HepG2 (cell line): ENCODE measurements around the gene TM4SF1. TPM values are rescaled to one million over a fixed set of nuclear protein-coding genes. Genes with fewer than 3 reads are reported as not detected.
A peak's percentile ranks its signal among the peaks of the same experiment; 100 is the strongest.

Source experiments
- AGO1 ChIP-seq: fragments of 200-400 bp; formaldehyde crosslinking; IDR thresholded peaks from 2 replicates; pipeline ENCODE4 v1.6.1; 2017; ENCODE audit warnings: mild to moderate bottlenecking, low read depth, low read length, moderate library complexity; ENCODE audit not compliant: poor library complexity, severe bottlenecking
- CENPX ChIP-seq: sonication (generic); formaldehyde crosslinking; IDR thresholded peaks from 2 replicates; pipeline ENCODE4 v1.9.0; 2021; ENCODE audit warnings: mild to moderate bottlenecking, missing genetic modification reagents, moderate library complexity
- E2F5 ChIP-seq: sonication (generic); formaldehyde crosslinking; conservative IDR thresholded peaks from 2 replicates; pipeline ENCODE4 v1.4.0; 2020; ENCODE audit warnings: missing genetic modification reagents
- GATAD2A ChIP-seq: IDR thresholded peaks from 2 replicates; pipeline ENCODE4 v1.6.1; 2016
- SMARCC2 ChIP-seq: fragments of 450-650 bp; IDR thresholded peaks from 2 replicates; pipeline ENCODE4 v1.6.1; 2017; ENCODE audit warnings: antibody characterized with exemption, mild to moderate bottlenecking
- ZBTB49 ChIP-seq: sonication (generic); formaldehyde crosslinking; IDR thresholded peaks from 2 replicates; pipeline ENCODE4 v1.4.0; 2020; ENCODE audit warnings: missing genetic modification reagents, borderline replicate concordance
- ZFYVE20 ChIP-seq: sonication (generic); formaldehyde crosslinking; IDR thresholded peaks from 2 replicates; pipeline ENCODE4 v1.8.0; 2023; ENCODE audit warnings: low read depth, mild to moderate bottlenecking, moderate library complexity, missing genetic modification reagents, borderline replicate concordance
- ZNF264 ChIP-seq: sonication (generic); formaldehyde crosslinking; IDR thresholded peaks from 2 replicates; pipeline ENCODE4 v1.4.0; 2020; ENCODE audit warnings: missing genetic modification reagents
- ZNF451 ChIP-seq: sonication (generic); formaldehyde crosslinking; IDR thresholded peaks from 2 replicates; pipeline ENCODE4 v1.5.0; 2020; ENCODE audit warnings: mild to moderate bottlenecking, missing genetic modification reagents
- ZNF512B ChIP-seq: sonication (generic); formaldehyde crosslinking; IDR thresholded peaks from 2 replicates; pipeline ENCODE4 v1.5.1; 2020; ENCODE audit warnings: missing genetic modification reagents, mild to moderate bottlenecking, borderline replicate concordance
- ZNF709 ChIP-seq: sonication (generic); formaldehyde crosslinking; IDR thresholded peaks from 2 replicates; pipeline ENCODE4 v1.5.0; 2020; ENCODE audit warnings: mild to moderate bottlenecking, missing genetic modification reagents
- ZNF720 ChIP-seq: sonication (generic); formaldehyde crosslinking; IDR thresholded peaks from 2 replicates; pipeline ENCODE4 v1.4.0; 2020; ENCODE audit warnings: missing genetic modification reagents
- polyA plus RNA-seq, 8 experiments: library from polyadenylated mRNA; depleted of rRNA in 3 of 8; stranded (reverse) in 7 of 8; unstranded in 1 of 8; fragments of >200 nt; fragmentation: Illumina TruSeq in 4 of 8; extraction: Trizol in 4 of 8; gene quantifications; 2 replicates each; pipeline versions ENCODE4 v1.2.1 to v1.2.3, GENCODE V29; 2011 to 2016; ENCODE audit warnings: low read depth in 4 of 8, missing spikeins in 1 of 8, mixed read lengths in 1 of 8; ENCODE audit not compliant: insufficient read depth in 1 of 8
- total RNA-seq, 5 experiments: library from RNA; depleted of rRNA; stranded (reverse); fragments of >200 nt; fragmentation: Illumina TruSeq; extraction: Trizol; gene quantifications; 2 replicates each; pipeline ENCODE4 v1.2.3, GENCODE V29; 2016; ENCODE audit warnings: low read depth in 1 of 5
- TF ChIP-seq, protein P1 (sequence below): sonication (generic); formaldehyde crosslinking; IDR thresholded peaks from 2 replicates; pipeline ENCODE4 v1.4.0; 2020; ENCODE audit warnings: missing genetic modification reagents, low read depth, mild to moderate bottlenecking, borderline replicate concordance
- TF ChIP-seq, protein P2 (sequence below): sonication (generic); formaldehyde crosslinking; IDR thresholded peaks from 2 replicates; pipeline ENCODE4 v1.5.0; 2020; ENCODE audit warnings: mild to moderate bottlenecking, missing genetic modification reagents
- TF ChIP-seq, protein P3 (sequence below): sonication (generic); formaldehyde crosslinking; IDR thresholded peaks from 2 replicates; pipeline ENCODE4 v1.5.1; 2020; ENCODE audit warnings: missing genetic modification reagents, mild to moderate bottlenecking, borderline replicate concordance

TM4SF1 gene
- total and polyA plus RNA-seq, 2 of the 13 experiments (the other 11 are each of a cell fraction or from before 2014, with no cell fraction given) = 431 to 1,359 TPM

- TF ChIP-seq, protein P1, sequence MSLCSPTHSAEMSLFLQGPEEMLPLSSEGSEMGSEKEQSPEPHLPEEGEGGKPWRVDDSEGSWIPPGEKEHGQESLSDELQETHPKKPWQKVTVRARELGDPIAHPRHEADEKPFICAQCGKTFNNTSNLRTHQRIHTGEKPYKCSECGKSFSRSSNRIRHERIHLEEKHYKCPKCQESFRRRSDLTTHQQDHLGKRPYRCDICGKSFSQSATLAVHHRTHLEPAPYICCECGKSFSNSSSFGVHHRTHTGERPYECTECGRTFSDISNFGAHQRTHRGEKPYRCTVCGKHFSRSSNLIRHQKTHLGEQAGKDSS (CRISPR knock-in tag) = peak; percentile 92; the same call in 1 of the 2 replicates
- TF ChIP-seq E2F5 (CRISPR knock-in tag) (no peak), CENPX (CRISPR knock-in tag) (no peak), ZNF451 (no peak), ZNF709 (peak; percentile 88; the same call in 1 of the 2 replicates), ZBTB49 (CRISPR knock-in tag) (no peak), ZNF512B (no peak), ZNF720 (CRISPR knock-in tag) (no peak), ZNF264 (CRISPR knock-in tag) (0 out of 2 replicates have a peak, but pooled peaks have one; percentile 81), AGO1 (no peak), SMARCC2 (no peak), ZFYVE20 (CRISPR knock-in tag) (no peak), GATAD2A (CRISPR knock-in tag) (peak; percentile 79)
- TF ChIP-seq, protein P2, sequence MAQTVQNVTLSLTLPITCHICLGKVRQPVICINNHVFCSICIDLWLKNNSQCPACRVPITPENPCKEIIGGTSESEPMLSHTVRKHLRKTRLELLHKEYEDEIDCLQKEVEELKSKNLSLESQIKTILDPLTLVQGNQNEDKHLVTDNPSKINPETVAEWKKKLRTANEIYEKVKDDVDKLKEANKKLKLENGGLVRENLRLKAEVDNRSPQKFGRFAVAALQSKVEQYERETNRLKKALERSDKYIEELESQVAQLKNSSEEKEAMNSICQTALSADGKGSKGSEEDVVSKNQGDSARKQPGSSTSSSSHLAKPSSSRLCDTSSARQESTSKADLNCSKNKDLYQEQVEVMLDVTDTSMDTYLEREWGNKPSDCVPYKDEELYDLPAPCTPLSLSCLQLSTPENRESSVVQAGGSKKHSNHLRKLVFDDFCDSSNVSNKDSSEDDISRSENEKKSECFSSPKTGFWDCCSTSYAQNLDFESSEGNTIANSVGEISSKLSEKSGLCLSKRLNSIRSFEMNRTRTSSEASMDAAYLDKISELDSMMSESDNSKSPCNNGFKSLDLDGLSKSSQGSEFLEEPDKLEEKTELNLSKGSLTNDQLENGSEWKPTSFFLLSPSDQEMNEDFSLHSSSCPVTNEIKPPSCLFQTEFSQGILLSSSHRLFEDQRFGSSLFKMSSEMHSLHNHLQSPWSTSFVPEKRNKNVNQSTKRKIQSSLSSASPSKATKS = 0 out of 2 replicates have a peak, but pooled peaks have one; percentile 5
- TF ChIP-seq, protein P3, sequence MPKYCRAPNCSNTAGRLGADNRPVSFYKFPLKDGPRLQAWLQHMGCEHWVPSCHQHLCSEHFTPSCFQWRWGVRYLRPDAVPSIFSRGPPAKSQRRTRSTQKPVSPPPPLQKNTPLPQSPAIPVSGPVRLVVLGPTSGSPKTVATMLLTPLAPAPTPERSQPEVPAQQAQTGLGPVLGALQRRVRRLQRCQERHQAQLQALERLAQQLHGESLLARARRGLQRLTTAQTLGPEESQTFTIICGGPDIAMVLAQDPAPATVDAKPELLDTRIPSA (CRISPR knock-in tag) = no peak
These were observed at the start of gene TM4SF1 (continued) for GRCh38 chr3:149377408-149378364.
